ENCODE results near the gene KIF5C. TPM values are rescaled to one million over a fixed set of nuclear protein-coding genes. Genes with fewer than 3 reads are reported as not detected.

The KIF5C gene
- total RNA-seq, 1 donor from 2014 or later, result 6.2 TPM

DNA sequence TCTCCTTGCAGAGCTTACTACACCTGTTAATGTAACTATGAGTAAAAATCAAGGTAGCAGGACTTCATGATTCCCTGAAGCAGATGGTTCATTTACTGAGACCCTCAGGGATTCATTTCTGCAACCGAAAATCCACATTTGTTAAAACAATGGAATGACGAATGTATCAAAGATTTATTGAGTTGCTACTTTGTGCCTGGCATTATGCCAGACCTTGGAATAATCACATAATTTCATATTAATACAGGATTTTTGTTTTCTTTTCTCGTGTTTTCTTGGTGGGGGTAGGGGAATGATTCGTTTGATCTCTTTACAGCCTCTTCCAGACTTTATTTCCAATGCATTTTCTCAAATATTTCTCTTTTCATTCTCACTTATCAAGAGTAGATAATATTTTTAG is 8.9 kb upstream of the KIF5C start:
- Histone ChIP-seq H3K27ac (no peak overlapping the region), H3K36me3 (no peaks in the 10 kb centered on the region), H3K9me3 (no peaks in the 10 kb centered on the region), H3K4me1 (no peaks in the 10 kb centered on the region), H3K4me3 (no peak overlapping the region), H3K27me3 (no peaks in the 10 kb centered on the region)
- no peak for DNase-seq (ENCODE audit: low spot score in 2 of 2)
- intact Hi-C loops (cut with DNase I), result no loop called here
- TF ChIP-seq CTCF (IDR thresholded peaks at IDR 0.05), result no peak

DNA sequence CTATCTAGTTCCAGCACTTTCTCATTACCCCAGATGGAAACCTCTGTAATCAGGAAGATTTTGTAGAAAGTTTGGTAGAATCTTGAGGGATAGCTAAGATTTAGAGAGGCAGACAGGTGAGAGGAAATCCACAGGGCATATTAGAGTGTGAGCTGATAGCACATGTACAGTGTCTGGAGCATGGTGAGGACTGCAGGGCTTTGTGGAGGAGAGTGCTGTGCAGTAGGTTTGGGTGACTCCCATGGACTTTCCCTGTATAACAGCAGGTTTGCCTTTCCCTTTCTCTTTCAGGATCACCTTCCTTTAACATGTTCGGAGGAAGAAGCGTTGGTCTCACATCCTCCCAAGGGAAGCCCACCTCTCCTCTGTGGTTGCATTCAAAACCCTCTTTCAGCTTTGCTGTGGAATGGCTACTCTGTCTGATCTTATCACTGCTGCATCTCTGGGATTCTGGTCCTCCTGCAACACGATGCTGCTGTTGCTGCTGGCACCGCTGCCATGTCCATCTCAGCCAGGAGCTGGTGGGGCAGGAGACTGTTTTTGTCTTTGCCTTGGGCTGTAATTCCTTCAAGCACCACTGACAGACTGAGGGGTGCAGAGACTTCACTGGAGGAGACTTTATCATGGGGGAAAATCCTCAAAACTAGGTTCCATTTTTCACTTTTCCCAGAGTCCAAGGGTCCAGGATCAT is 7.8 kb upstream of the KIF5C start:
- no peaks in the 10 kb centered on the region for H3K27me3 ChIP-seq
- H3K4me3 ChIP-seq, result no peak overlapping the region
- intact Hi-C loops (cut with DNase I), result no loop called here
- H3K9me3 ChIP-seq, result no peaks in the 10 kb centered on the region
- no peak for DNase-seq (ENCODE audit: low spot score in 2 of 2)
- no peak overlapping the region for H3K27ac ChIP-seq
- TF ChIP-seq CTCF (IDR thresholded peaks at IDR 0.05), result no peak
- H3K4me1 ChIP-seq, result no peaks in the 10 kb centered on the region
- H3K36me3 ChIP-seq, result no peaks in the 10 kb centered on the region

DNA sequence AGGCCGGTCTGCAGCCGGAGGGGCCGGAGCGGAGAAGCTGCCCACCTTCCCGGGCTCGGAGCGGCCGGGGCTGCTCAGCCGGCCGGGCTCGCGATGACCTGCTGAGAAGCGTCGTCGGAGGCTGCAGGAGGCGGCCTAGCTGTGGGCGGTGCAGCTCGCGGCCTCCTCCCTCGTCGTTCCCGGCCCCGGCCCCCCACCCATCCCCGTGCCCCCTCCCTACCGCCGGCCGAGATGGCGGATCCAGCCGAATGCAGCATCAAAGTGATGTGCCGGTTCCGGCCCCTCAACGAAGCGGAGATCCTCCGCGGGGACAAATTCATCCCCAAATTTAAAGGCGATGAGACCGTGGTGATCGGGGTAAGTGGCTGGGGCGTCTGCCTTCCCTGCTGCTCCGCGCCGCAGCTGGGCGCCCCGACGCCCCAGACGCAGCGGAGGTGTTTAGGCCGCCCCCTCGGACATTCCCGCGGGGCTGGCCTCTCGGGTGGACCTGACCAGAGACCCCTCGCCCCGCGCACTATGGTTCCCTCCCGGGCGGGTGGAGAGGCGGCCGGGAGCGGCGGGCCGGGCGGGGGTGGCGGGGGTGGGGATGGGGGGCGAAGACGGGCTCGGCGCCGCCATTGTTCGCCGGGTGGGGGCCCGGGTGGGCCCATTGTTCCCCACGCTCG is 492 bp downstream of the KIF5C start:
- Histone ChIP-seq H3K9me3 (no peaks in the 10 kb centered on the region), H3K27me3 (peaks cover 3% of the 10 kb centered on the region), H3K4me3 (peak overlapping the region; percentile 73 to 86), H3K36me3 (no peaks in the 10 kb centered on the region), H3K4me1 (peaks cover 2 to 14% of the 10 kb centered on the region in 2 donors), H3K27ac (no peak overlapping the region)
- intact Hi-C loops (cut with DNase I), result loop anchor here (2.0 kb wide), 1 partner anchor 233 kb away; no protein-coding TSS in a partner anchor
- no peak for TF ChIP-seq CTCF (IDR thresholded peaks at IDR 0.05)
- no peak for DNase-seq (ENCODE audit: low spot score in 2 of 2)

GRCh38 chr2:148876202-148876594 is 1.2 kb downstream of the KIF5C start:
- H3K4me3 ChIP-seq, result peak overlapping the region; percentile 73 to 86
- peaks cover 3% of the 10 kb centered on the region for H3K27me3 ChIP-seq
- H3K4me1 ChIP-seq, result peaks cover 2 to 14% of the 10 kb centered on the region in 2 donors
- intact Hi-C loops (cut with DNase I), result no loop called here
- H3K9me3 ChIP-seq, result no peaks in the 10 kb centered on the region
- DNase-seq (ENCODE audit: low spot score in 2 of 2), result no peak
- H3K36me3 ChIP-seq, result no peaks in the 10 kb centered on the region
- H3K27ac ChIP-seq, result no peak overlapping the region
- no peak for TF ChIP-seq CTCF (IDR thresholded peaks at IDR 0.05)

DNA sequence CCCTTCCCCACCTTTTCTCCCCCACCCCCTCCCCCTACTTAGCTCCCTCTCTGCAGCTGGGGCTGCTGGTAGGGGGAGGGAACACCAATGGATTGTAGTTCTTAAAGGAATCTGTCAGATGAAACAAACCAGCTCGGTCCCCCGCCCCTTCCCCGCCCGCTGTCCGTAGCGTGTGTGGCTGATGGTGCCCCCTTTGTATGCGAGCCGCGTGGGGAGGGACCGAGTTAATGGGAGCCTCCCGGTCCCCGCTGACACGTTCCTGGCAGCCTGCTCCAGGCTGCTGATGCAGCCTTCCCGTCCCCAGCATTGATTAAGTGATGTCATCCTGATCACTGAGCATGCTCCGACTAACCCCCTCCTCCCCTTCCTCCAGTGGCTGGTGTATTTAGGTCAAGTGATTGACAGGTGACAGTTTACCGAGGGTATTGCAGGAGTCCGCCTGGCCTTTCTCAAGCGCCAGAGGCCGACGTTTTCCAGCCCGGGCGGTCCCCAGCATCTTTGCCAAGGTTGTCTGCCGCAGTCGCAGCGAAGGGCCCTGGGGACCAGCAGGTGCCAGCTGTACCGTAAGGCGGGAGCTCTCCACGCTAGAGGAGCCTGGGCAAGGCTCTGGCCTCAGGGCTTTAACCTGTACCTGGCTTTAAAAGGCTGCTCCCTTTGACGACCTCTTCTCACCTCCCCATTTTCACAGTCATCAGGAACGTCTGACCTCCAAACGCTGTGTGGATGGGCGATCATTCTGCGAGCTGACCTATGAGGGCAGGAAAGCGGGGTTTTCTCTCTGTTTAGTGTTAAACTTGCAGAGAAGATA is 1.8 kb downstream of the KIF5C start:
- Histone ChIP-seq H3K9me3 (no peaks in the 10 kb centered on the region), H3K27ac (no peak overlapping the region), H3K4me3 (peak overlapping the region; percentile 73 to 86), H3K4me1 (peaks cover 2 to 14% of the 10 kb centered on the region in 2 donors), H3K36me3 (no peaks in the 10 kb centered on the region), H3K27me3 (peaks cover 3% of the 10 kb centered on the region)
- DNase-seq (ENCODE audit: low spot score in 2 of 2), result no peak
- TF ChIP-seq CTCF (IDR thresholded peaks at IDR 0.05), result no peak
- intact Hi-C loops (cut with DNase I), result no loop called here
